Measurements from ENCODE around the gene ATP6V1D. TPM values are rescaled to one million over a fixed set of nuclear protein-coding genes. Genes with fewer than 3 reads are reported as not detected.

The ATP6V1D gene
- total and polyA plus RNA-seq, 2 of the 8 experiments (the other 6 are each of a cell fraction or from before 2014, with no cell fraction given): 45.1 to 76.3 TPM

DNA sequence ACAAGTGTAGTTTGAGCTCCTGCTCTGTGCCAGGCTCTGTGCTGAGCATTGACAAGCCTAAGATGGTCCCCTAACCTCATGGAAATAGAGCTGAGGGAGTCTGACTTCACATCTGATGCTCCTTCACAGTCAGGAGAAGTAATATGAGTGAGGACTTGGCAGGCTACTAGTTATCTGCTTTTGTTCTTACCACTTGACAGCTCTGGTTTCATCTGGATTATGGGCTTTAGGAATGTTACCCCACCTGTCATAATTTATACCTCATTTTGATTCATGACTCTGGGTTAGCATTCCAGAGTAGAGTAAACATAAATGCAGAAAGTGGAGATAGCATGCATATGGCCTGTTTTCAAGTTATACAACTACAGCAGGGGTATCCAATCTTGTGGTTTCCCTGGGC lies 40.5 kb downstream of the ATP6V1D start:
- H4K20me1 ChIP-seq (replicated peaks in 1 of 2; ENCODE audit: control insufficient read depth in 1 of 2, insufficient read depth in 2 of 2, low read length in 2 of 2): no peaks in the 10 kb centered on the region
- H3K27ac ChIP-seq (ENCODE audit: low read depth, low read length): no peak overlapping the region
- H2BK15ac ChIP-seq (ENCODE audit: low read length): no peak overlapping the region
- no peak overlapping the region for H2BK120ac ChIP-seq (replicated peaks; ENCODE audit: low read depth, low read length)
- no peak overlapping the region for H3K4ac ChIP-seq (replicated peaks; ENCODE audit: insufficient read length, low read depth, low read length)
- H3K18ac ChIP-seq (ENCODE audit: extremely low read depth, low read length): no peak overlapping the region
- H3K9me3 ChIP-seq (ENCODE audit: insufficient read depth in 2 of 2, low read depth in 1 of 2, low read length in 1 of 2): no peaks in the 10 kb centered on the region
- H3K56ac ChIP-seq (replicated peaks; ENCODE audit: insufficient read length, low read depth, low read length): no peak overlapping the region
- no peaks in the 10 kb centered on the region for H3K23me2 ChIP-seq (ENCODE audit: low read depth, low read length)
- POLR2A ChIA-PET (ENCODE audit: partially characterized antibody): interaction anchor here (1.2 kb wide), 1 partner anchor 13 kb away, joined by 5 read pairs; no protein-coding TSS in a partner anchor
- no peak overlapping the region for H2AK5ac ChIP-seq (ENCODE audit: low read depth, low read length)
- no peaks in the 10 kb centered on the region for H3K79me1 ChIP-seq (ENCODE audit: low read depth, low read length)
- no peak overlapping the region for H4K5ac ChIP-seq (ENCODE audit: insufficient read length, low read depth, low read length)
- H3K27me3 ChIP-seq (replicated peaks in 1 of 4; ENCODE audit: control insufficient read depth in 3 of 4, extremely low read depth in 1 of 4, insufficient read depth in 3 of 4, low read length in 3 of 4): no peaks in the 10 kb centered on the region
- H3K79me2 ChIP-seq (ENCODE audit: control insufficient read depth in 1 of 2, insufficient read depth in 2 of 2, low read length in 2 of 2): no peaks in the 10 kb centered on the region
- H2BK20ac ChIP-seq (ENCODE audit: low read length): no peak overlapping the region
- no peak overlapping the region for H4K8ac ChIP-seq (ENCODE audit: extremely low read depth, insufficient read depth, low read length)
- FAIRE-seq: no peak
- no peak overlapping the region for H3K4me3 ChIP-seq (ENCODE audit: extremely low read depth in 1 of 4, insufficient read depth in 2 of 4, low read depth in 3 of 4, low read length in 4 of 4)
- no peak overlapping the region for H3K4me2 ChIP-seq (ENCODE audit: insufficient read depth in 1 of 2, low read depth in 2 of 2, low read length in 2 of 2)
- no peak overlapping the region for H3K23ac ChIP-seq (ENCODE audit: insufficient read length)
- no peak overlapping the region for H3K9ac ChIP-seq (replicated peaks in 1 of 4; ENCODE audit: extremely low read depth in 1 of 4, low read depth in 3 of 4, low read length in 3 of 4)
- H3K36me3 ChIP-seq (ENCODE audit: control insufficient read depth in 2 of 4, insufficient read depth in 4 of 4, low read length in 3 of 4): peaks cover 0 to 33% (median 6%) of the 10 kb centered on the region in 4 experiments; a peak in 4 of 8 replicates
- no peak overlapping the region for H3K14ac ChIP-seq (ENCODE audit: insufficient read length)
- H4K91ac ChIP-seq (replicated peaks; ENCODE audit: insufficient read length, low read length): no peak overlapping the region
- no peak overlapping the region for H2AFZ ChIP-seq (ENCODE audit: low read length)
- H2BK12ac ChIP-seq (ENCODE audit: low read depth, low read length): no peak overlapping the region
- no peak overlapping the region for H2BK5ac ChIP-seq (ENCODE audit: low read depth, low read length)
- H3K4me1 ChIP-seq (replicated peaks in 1 of 4; ENCODE audit: control insufficient read depth in 3 of 4, insufficient read depth in 4 of 4, low read length in 3 of 4): no peaks in the 10 kb centered on the region
- CTCF ChIA-PET (ENCODE audit: partially characterized antibody): interaction anchor here (0.6 to 2.9 kb wide), 4 partner anchors 25 to 810 kb away, joined by 3 to 10 read pairs (median 6); no protein-coding TSS in a partner anchor
- DNase-seq (ENCODE audit: low read depth in 1 of 2, low spot score in 2 of 2): no peak
- TF ChIP-seq MAFK (IDR thresholded peaks at IDR 0.05; ENCODE audit: low read depth, low read length) (no peak), CTBP2 (IDR thresholded peaks at IDR 0.05; ENCODE audit: borderline replicate concordance, insufficient read depth, insufficient read length, low read length) (no peak), KDM5A (IDR thresholded peaks at IDR 0.05; ENCODE audit: low read length) (no peak), BRCA1 (IDR thresholded peaks at IDR 0.05; ENCODE audit: low read depth, low read length) (no peak), BCL11A (IDR thresholded peaks at IDR 0.05; ENCODE audit: low read depth in 2 of 2, low read length in 2 of 2) (no peak), BACH1 (IDR thresholded peaks at IDR 0.05; ENCODE audit: low read length) (no peak), EP300 (IDR thresholded peaks at IDR 0.05; ENCODE audit: borderline replicate concordance in 1 of 2, low read depth in 2 of 2, low read length in 2 of 2) (no peak), CHD2 (IDR thresholded peaks at IDR 0.05; ENCODE audit: low read length) (no peak), POU5F1 (IDR thresholded peaks at IDR 0.05; ENCODE audit: low read depth, low read length) (no peak), KDM1A (IDR thresholded peaks at IDR 0.05; ENCODE audit: borderline replicate concordance, low read length) (no peak), HDAC2 (IDR thresholded peaks at IDR 0.05; ENCODE audit: borderline replicate concordance in 1 of 2, low read depth in 2 of 2, low read length in 2 of 2) (no peak), RFX5 (IDR thresholded peaks at IDR 0.05; ENCODE audit: borderline replicate concordance, low read depth, low read length) (no peak), GTF2F1 (IDR thresholded peaks at IDR 0.05; ENCODE audit: borderline replicate concordance, low read depth, low read length) (no peak), EGR1 (IDR thresholded peaks at IDR 0.05; ENCODE audit: borderline replicate concordance, low read depth, low read length) (no peak)

Data from H1 (cell line).